Epithelial cell of prostate (primary cell): ENCODE measurements around the gene OTUD4.
"Not testable (repeated sequence)": the region's sequence is repeated elsewhere in the genome, so short reads cannot be mapped to it uniquely, and the experiment has no call there.

ENCODE experiments used
- DNase-seq: peaks from one replicate; pipeline ENCODE4 v3.0.0-alpha.2; 2011; ENCODE audit warnings: low read depth, low spot score
- H3K27ac ChIP-seq: fragments of 450-650 bp; 2 replicates; pipeline ENCODE4 v1.5.1; 2017; ENCODE audit warnings: mild to moderate bottlenecking

Gene OTUD4

DNA sequence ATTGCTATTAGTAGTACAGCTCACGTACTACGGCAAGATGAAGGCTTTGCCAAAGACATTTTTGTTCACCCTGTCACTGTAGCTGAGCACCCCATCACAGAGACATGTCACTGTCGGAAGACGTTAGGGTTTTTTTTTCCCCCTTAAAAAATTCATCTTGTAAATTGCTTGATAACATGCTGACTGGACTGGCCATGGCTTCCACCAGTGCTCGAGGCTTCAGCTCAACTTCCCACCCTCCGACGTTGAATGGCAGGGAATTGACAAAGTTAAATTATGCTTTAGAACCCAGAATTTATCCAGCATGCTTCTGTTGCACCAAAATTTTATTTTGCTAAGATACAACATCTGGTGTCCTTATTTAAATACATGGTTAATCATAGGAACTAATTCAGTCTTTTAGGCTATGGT is 707 bp upstream of the OTUD4 start:
- DNase-seq, result no peak
- H3K27ac ChIP-seq, result peak overlapping the region; percentile 87

DNA sequence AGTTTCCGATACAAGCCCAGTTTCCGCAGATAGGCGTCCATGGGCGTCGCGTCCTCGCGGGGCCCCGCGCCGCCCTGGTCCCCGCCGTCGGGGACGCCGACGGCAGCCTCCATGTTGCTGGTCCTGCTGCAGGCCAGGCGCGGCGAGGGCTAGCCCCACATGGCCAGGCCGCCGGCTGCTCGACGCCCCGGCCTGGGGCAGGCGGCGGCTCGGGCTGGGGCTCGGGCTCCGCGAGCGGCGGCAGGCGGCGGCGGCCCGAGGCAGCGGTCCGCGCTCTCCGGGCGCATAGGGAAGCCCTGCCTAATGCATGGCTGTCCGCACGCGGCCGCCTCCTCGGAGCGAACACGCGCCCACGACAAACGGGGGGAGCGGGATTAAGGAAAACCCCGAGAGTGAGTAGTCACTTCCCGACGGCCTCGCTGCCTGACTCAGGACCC is 510 bp downstream of the OTUD4 start:
- H3K27ac ChIP-seq, result peak overlapping the region; percentile 87
- not testable (repeated sequence) for DNase-seq

DNA sequence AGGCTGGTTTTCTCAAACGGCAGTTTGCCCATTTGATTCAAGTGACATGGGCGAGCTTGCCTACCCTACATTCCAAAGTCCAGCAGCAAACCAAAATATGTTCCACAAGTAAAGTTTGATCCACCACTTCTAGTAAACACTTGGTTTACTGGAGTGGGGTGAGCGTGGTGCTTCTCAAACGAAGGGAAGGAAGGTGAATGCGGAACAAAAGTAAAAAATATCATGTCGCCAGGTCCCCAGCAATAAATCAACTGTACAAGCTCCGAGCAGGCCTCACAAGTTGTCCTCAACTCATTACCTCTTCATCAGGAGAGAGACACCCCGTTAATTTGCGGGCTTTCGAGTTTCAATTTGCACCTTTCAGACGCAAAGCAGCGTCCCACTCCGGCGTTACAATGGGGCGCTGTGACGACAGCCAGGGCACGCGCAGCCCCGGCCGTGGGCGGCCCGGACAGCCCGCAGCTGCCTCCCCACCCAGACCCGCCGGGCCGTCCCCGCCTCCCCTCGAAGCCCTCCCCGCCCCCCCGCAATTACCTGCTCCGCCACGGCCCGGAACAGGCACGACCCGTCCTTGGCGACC is 1.0 kb downstream of the OTUD4 start:
- peak overlapping the region; percentile 87 for H3K27ac ChIP-seq
- DNase-seq, result no peak

DNA sequence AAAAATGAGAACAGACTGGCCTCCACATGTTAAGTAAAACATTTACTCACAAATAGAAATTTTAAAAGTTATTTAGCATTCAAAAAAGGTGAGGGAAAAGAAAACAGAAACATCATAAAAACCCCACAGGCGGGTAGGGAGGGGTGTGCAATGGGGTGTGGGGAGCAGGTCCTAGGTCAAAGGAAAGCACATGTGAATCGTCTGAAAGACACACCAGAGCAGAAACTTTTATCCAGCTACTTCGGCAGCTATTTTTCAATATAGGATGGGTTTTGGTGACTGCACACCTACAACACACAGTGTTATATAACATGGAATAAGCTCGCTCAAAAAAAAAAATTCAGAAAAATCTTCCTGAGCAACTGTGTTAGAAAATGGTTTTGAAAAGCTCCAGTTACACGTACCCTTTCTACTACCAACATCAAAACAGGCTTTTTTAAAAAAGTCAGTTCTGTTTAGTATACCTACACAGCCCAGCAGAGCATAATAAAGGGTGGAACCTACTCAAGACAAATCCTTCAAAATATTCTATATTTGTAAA is 1.6 kb downstream of the OTUD4 start:
- no peak for DNase-seq
- peak overlapping the region; percentile 87 for H3K27ac ChIP-seq

DNA sequence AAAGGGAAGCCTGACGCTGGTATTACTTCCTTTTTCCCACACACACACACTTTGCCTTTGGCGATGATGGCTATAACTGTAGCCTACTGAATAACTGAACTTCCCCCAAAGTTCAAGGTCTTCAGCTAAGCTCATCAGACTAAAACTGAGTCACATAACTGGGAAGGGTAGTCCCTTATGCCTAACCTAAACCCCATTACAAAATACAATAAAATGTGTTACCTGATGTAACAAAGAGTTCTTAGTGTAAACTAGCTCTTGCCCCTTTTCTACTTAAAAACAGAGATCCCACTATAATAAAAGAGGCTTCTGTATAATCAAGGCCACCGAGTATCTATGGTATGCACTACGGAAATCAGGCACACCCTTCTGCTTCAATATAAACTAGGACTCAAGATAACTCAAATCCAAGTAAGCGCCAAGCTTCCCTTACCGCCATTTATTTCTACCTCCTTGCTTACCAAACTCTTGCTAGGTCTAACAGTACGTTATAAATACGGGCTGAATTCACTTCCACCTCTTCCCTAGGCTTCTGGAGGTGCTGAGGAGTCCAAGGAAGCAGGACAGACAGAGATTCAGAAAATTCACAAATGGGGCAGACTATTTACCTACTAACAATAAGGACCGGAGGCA is 2.4 kb downstream of the OTUD4 start:
- DNase-seq, result no peak
- peak overlapping the region; percentile 87 for H3K27ac ChIP-seq

DNA sequence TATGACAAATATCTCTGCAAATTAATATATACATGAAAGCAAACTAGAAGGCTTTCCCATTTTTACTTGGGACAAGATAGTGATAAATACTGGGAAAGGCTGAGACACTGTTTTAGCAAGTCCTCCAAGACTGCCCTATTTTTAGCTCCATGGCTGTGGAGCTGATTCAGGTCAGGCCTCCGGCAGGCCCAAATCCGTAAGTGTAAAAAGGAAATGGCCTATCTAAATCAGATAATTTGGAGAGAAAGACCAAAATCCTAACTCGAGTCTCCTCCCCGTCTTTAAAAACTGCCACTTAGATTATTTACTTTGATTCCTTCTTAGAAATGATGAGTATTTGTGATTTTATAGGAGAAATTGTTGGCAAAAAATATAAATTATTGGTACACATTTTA is 2.9 kb downstream of the OTUD4 start:
- peak overlapping the region; percentile 87 for H3K27ac ChIP-seq
- DNase-seq, result no peak

DNA sequence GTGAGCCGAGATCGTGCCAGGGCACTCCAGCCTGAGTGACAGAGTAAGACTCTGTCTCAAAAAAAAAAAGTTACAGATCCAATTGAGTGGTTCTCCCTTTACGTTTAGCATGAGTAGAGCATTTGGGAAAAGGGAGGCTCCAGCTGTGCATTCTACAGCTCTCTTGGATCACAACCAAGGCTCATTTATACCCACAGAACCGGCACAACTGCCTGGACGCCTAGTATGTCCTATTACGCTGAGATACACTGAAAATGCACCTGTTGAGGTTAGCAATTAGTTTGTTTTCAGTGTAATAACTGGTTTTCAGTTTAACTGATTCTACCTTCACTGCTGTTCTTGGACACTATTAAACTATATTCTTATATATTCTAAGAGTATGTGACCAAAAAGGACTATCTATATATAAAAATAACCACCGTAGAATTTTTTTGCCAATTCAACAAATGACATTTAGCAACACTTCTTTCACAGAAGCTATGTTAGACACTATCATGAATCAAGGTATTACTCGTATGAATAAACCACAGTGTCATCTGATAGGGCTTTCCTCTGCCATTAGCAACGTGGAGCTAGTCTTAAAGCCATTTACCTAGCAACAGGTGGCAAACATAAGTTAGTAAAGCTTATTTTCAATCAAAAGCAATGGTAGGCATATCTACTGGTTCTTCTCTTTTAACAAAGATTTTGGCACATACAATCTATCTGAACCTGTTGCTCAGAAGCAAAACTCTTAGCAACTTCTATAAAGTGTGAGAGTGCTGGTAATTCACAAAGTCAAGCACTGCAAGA is 3.6 kb downstream of the OTUD4 start:
- peak overlapping the region; percentile 87 for H3K27ac ChIP-seq
- DNase-seq, result no peak

DNA sequence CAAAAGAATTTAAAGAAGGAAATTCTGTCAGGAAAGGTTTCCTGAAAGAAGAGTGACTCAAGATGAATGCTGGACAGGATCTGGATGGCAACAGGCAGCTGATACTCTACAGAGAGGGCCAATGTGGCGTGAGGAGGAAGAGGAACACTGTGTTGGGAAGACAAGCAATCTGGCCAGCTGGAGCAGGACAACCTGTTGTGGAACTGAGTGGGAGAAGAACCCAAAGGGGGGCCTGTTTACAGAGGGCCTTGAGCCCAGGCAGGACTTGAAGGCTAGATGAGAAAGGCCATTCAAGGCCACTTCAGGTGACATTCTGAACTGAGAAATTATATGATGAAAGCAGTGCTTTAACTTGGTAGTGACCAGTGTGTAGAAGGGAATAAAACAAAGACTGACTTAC is 8.5 kb downstream of the OTUD4 start:
- no peak for DNase-seq
- no peak overlapping the region for H3K27ac ChIP-seq

DNA sequence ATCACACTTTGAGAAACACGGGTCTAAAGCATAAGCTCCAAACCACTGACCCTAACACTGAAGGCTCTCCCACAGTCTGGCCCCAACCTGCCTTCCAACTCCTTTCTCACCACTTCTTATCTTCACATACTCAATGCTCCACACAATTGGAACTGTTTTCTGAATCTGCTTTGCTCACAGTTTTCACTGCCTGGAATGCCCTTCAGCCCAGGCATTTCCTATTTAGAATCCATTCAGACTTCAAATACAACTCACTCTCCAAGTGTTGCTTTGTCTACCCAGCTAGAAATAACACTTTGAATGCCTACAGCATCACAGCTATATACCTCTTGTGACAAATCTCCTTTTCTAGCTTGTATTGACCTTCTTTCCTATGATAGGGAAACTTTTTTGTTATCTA is 10.2 kb downstream of the OTUD4 start:
- H3K27ac ChIP-seq, result no peak overlapping the region
- DNase-seq, result no peak

DNA sequence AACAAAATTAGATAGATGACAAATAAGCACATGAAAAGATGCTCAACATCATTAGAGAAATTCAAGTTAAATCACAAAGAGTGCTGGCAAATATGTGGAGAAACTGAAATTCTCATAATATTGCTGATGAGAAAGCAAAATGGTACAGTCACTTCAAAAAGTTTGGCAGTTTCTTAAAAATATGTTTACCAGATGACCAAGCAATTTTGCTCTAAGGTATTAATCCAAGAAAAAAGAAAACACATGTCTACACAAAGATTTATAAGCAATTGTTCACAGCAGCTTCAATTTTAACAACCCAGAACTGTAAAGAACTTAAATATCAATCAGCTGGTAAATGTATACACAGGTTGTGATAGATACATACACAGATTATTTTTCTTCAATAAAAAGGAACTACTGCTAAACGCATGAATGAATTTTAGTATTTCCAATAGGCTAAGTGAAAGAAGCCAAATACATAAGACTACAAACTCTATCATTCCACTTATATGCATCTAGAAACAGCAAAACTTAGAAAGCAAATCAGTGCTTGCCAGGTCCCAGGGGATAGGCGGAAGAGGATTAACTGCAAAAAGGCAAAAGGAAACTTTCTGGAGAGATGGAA is 11.7 kb downstream of the OTUD4 start:
- no peak for DNase-seq
- H3K27ac ChIP-seq, result no peak overlapping the region

DNA sequence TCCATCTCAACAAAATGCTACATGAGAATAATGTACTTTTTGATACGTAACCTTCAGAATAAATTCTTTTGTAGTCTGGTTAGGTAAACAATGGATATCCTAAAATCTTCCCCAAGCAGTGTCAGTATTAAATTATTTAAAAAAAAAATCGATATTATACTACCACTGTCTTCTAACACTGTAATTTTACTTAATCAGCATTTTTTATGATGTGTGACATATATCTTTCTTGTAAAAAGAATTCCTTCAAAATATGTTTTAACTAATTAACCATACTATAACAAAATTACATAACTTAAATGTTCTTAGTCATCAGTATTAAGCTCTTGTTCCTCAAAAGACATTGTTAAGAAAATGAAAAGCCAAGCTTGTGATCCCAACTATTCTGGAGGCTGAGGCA is 12.5 kb downstream of the OTUD4 start:
- DNase-seq, result no peak

DNA sequence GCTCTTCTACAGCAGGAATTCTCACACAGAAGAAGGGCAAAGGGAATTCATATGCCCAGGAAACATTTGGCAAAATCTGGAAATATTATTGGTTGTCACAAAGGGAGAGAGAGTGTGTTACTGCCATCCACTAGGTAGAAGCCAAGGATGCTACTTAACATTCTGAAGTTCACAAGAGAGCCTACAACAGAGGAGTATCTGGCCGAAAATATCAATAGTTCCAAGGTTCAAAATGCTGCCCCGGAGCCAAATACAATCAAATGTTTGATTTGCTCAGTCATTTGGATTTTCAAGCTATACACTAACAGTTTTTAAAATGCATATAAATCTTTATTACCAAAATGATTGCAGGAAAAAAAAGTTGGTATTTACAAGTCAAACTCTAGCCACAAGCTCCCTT is 18.8 kb downstream of the OTUD4 start:
- no peak for DNase-seq
- no peak overlapping the region for H3K27ac ChIP-seq

More for the DNA sequence above, 12.5 kb downstream of the OTUD4 start:
- no peak overlapping the region for H3K27ac ChIP-seq

DNA sequence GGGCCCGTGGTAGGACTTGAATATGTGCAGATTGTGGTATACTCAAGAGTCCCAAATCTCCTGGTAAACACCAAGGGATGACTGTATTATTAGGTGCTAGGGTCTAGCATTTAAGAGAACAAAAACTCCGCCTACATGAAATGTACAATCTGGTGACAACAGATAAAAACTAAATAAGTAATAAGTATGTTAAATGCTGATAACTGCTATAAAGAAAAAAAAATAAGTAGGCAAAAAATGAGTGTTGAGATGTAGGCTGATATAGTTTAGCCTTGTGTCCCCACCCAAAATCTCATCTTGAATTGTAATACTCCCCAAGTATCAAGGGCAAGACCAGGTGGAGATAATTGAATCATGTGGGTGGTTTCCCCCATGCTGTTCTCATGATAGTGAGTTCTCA is 23.4 kb downstream of the OTUD4 start:
- no peak for DNase-seq
- H3K27ac ChIP-seq, result no peak overlapping the region

DNA sequence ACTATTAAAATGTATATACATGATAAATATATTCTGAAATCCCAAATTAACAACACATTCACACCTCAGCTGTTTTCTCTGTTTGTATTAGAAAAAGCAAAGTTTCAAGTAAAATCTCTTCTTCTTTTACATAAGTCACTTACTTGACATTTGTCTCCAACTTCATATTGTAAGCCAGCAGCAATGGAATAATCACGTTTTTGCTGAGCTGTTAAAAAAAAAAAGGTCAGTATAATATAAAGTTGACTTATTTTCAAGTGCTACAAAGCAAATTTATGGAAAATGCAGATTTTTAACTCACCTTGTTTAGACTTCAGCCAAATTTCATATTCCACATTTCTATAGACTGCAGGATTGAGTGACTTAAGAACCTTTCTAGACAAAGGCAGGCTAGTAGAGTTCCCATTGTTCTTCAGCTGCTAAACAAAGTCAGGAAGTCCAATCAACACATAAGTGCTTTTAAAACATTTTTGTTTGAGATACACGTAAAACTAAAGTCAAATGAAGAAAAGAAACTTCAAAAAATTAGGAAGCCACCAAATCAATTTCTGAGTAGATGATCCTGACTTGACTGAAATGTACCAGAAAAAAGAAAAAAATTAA is 25.0 kb downstream of the OTUD4 start:
- no peak overlapping the region for H3K27ac ChIP-seq
- DNase-seq, result no peak

DNA sequence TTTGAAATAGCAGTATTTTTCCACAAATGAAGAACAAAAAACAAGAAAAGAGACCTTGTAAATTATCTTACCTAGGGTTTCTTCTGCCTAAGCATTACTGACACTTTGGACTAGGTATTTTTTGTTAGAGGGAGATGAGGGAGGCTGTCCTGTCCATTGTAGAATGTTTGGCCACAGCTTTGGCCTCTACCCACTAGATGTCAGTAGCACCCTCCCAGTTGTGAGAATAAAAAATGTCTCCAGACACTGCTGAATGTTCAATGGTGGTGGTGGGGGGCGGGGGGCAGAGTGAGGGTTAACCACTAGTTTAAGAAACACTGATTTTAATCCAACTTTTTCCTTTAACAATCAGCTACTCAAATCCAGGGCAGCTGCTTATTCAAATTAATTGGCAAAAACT is 25.8 kb downstream of the OTUD4 start:
- no peak overlapping the region for H3K27ac ChIP-seq
- DNase-seq, result no peak

DNA sequence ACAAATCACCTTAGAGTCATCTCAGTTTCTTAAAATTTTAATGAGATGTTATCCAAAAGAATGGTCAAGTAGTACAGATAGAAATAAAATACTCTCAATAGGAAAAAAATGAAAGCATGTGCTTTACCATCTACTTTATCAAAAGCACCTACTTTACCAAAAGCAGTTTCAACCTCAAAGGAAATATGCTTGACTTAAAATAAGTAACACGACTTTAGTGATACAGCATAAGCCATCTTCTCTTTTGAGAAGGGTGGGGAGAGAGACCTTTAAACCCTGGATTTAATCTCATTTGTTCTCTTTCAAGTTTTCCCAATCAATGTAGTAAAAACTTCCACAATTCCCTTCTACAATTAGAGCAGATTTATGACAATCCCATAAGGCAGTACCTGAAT is 26.5 kb downstream of the OTUD4 start:
- DNase-seq, result no peak
- H3K27ac ChIP-seq, result peak overlapping the region; percentile 7

DNA sequence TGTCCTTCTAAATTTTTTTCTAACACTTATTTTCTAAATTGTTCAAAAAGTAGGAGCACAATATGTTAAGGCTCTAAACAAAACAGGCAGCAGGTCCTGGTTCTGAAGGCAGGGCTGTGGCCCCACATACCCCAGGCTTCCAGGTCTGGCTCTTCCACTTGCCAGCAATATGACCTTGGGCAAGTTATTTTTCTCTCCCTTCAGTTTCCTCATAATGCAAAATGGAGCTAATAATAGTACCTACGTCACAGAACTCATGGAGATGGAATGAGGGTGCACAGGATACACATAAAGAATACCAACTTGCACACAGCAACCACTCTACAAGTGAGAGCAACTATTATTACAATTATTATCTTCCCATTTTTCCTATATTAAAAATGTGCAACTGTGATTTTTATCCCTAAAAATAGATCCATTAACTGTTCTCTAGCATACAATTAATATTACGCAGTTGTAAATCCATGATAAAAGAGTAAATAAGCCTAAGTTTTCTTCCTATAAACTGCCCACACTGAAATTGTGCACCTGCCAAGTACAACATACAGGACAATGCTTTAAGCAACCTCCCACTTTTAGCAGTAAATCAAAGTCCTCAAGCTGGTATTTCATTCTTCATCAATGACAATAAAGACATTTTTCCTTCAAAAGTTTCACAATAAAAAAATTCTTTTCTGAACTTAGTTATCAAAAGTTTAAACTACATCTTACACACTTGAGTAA is 27.0 kb downstream of the OTUD4 start:
- no peak for DNase-seq
- H3K27ac ChIP-seq, result peak overlapping the region; percentile 7

DNA sequence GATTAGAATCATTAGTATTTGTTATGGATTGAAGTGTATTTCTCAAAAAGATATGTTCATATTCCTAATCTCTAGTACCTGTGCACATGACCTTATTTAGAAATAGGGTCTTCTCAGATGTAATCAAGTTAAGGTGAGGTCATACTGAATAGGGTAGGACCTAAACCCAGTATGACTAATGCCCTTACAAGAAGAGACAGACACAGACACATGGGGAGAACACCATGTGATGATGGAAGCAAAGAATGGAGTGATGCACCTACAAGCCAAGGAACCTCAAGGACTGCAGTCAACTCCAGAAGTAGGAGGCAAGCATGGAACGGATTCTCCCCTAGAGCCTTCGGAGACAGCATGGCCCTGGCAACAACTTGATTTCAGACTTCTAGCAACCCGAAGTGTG is 31.4 kb downstream of the OTUD4 start:
- H3K27ac ChIP-seq, result no peak overlapping the region
- DNase-seq, result no peak

DNA sequence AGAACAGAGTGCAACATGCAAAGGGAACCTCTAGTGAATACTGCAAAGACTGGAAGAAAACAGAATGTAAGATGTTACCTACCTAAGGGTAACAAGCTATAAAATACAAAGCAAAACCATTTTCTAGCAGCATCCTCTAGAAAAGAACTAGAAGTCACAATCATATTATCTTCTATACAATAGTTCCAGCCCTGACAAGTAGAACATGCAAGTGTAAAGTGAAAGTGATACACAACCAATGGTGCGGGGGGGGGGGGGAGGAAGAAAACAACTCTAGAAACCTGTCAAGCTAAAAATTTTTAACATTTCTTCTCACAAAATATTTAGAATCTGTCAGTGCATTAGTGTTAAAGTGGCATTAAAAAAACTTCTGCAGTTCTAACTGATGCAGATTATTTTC is 44.2 kb downstream of the OTUD4 start:
- H3K27ac ChIP-seq, DNase-seq: not testable (repeated sequence)
